Measurements from ENCODE around the gene MICAL2. TPM values are rescaled to one million over a fixed set of nuclear protein-coding genes. Genes with fewer than 3 reads are reported as not detected.

The MICAL2 gene
- total and polyA plus RNA-seq, 2 of the 8 experiments (the other 6 are each of a cell fraction or from before 2014, with no cell fraction given), result 1.3 to 4.1 TPM

- Histone ChIP-seq H3K79me2 (ENCODE audit: control insufficient read depth in 1 of 2, insufficient read depth in 2 of 2, low read length in 2 of 2) (no peaks in the 10 kb centered on the region; a peak in 1 of 4 replicates), H3K27me3 (replicated peaks in 1 of 4; ENCODE audit: control insufficient read depth in 3 of 4, extremely low read depth in 1 of 4, insufficient read depth in 3 of 4, low read length in 3 of 4) (no peaks in the 10 kb centered on the region), H2BK120ac (replicated peaks; ENCODE audit: low read depth, low read length) (no peak overlapping the region), H3K4me2 (ENCODE audit: insufficient read depth in 1 of 2, low read depth in 2 of 2, low read length in 2 of 2) (no peak overlapping the region), H3K56ac (replicated peaks; ENCODE audit: insufficient read length, low read depth, low read length) (no peak overlapping the region), H3K9me3 (ENCODE audit: insufficient read depth in 2 of 2, low read depth in 1 of 2, low read length in 1 of 2) (no peaks in the 10 kb centered on the region), H4K5ac (ENCODE audit: insufficient read length, low read depth, low read length) (no peak overlapping the region), H3K4ac (replicated peaks; ENCODE audit: insufficient read length, low read depth, low read length) (no peak overlapping the region), H3K9ac (replicated peaks in 1 of 4; ENCODE audit: extremely low read depth in 1 of 4, low read depth in 3 of 4, low read length in 3 of 4) (no peak overlapping the region), H2BK20ac (ENCODE audit: low read length) (no peak overlapping the region), H2BK12ac (ENCODE audit: low read depth, low read length) (no peak overlapping the region), H3K79me1 (ENCODE audit: low read depth, low read length) (no peaks in the 10 kb centered on the region; the same call in 1 of the 2 replicates), H2BK15ac (ENCODE audit: low read length) (no peak overlapping the region), H3K23ac (ENCODE audit: insufficient read length) (no peak overlapping the region), H3K36me3 (ENCODE audit: control insufficient read depth in 2 of 4, insufficient read depth in 4 of 4, low read length in 3 of 4) (no peaks in the 10 kb centered on the region), H3K14ac (ENCODE audit: insufficient read length) (no peak overlapping the region), H3K23me2 (ENCODE audit: low read depth, low read length) (peaks cover 4% of the 10 kb centered on the region; the same call in 1 of the 2 replicates), H3K4me1 (replicated peaks in 1 of 4; ENCODE audit: control insufficient read depth in 3 of 4, insufficient read depth in 4 of 4, low read length in 3 of 4) (no peaks in the 10 kb centered on the region; a peak in 1 of 7 replicates), H3K18ac (ENCODE audit: extremely low read depth, low read length) (no peak overlapping the region), H4K20me1 (replicated peaks in 1 of 2; ENCODE audit: control insufficient read depth in 1 of 2, insufficient read depth in 2 of 2, low read length in 2 of 2) (peaks cover 0 to 4% of the 10 kb centered on the region in 2 experiments), H4K8ac (ENCODE audit: extremely low read depth, insufficient read depth, low read length) (no peak overlapping the region), H3K27ac (ENCODE audit: low read depth, low read length) (no peak overlapping the region), H4K91ac (replicated peaks; ENCODE audit: insufficient read length, low read length) (no peak overlapping the region), H3K4me3 (ENCODE audit: extremely low read depth in 1 of 4, insufficient read depth in 2 of 4, low read depth in 3 of 4, low read length in 4 of 4) (no peak overlapping the region), H2BK5ac (ENCODE audit: low read depth, low read length) (no peak overlapping the region), H2AK5ac (ENCODE audit: low read depth, low read length) (no peak overlapping the region), H2AFZ (ENCODE audit: low read length) (no peak overlapping the region)
- WGBS, 2 experiments (ENCODE audit: extremely low coverage in 1 of 2, insufficient coverage in 1 of 2, insufficient read length in 1 of 2, insufficient replicate concordance in 2 of 2, low coverage in 1 of 2, low lambda C conversion rate in 2 of 2, missing lambda C conversion rate in 1 of 2), result 93% methylated on average over 12 of the region's 13 CpGs; no CpG with 5 or more reads in 1 of the 2 experiments
- DNase-seq (ENCODE audit: low read depth in 1 of 2, low spot score in 2 of 2) (no peak), FAIRE-seq (no peak)
- ChIA-PET CTCF (ENCODE audit: partially characterized antibody) (interaction anchor here (0.5 to 1.4 kb wide), 10 partner anchors 12 to 156 kb away, joined by 3 to 4 read pairs (median 3); no protein-coding TSS in a partner anchor), POLR2A (ENCODE audit: partially characterized antibody) (no interaction called here)
- TF ChIP-seq SP2 (IDR thresholded peaks at IDR 0.05; ENCODE audit: low read length) (no peak), SIX5 (IDR thresholded peaks at IDR 0.05; ENCODE audit: low read depth, low read length) (no peak), SIN3A (conservative IDR thresholded peaks at IDR 0.05 in 1 of 2, IDR thresholded peaks at IDR 0.05 in 1 of 2; ENCODE audit: low read depth in 1 of 2, low read length in 2 of 2) (no peak), TEAD4 (IDR thresholded peaks at IDR 0.05; ENCODE audit: low read depth, low read length) (no peak), JUN (IDR thresholded peaks at IDR 0.05; ENCODE audit: low read depth, low read length) (no peak), MAFK (IDR thresholded peaks at IDR 0.05; ENCODE audit: low read depth, low read length) (no peak), TBP (IDR thresholded peaks at IDR 0.05; ENCODE audit: low read depth, low read length) (no peak), BCL11A (IDR thresholded peaks at IDR 0.05; ENCODE audit: low read depth in 2 of 2, low read length in 2 of 2) (no peak), CEBPB (IDR thresholded peaks at IDR 0.05; ENCODE audit: low read depth, low read length) (no peak), RBBP5 (IDR thresholded peaks at IDR 0.05; ENCODE audit: borderline replicate concordance, low read depth, low read length) (no peak), PHF8 (conservative IDR thresholded peaks at IDR 0.05; ENCODE audit: low read depth, low read length) (no peak)
- TF ChIP-seq, protein P1, sequence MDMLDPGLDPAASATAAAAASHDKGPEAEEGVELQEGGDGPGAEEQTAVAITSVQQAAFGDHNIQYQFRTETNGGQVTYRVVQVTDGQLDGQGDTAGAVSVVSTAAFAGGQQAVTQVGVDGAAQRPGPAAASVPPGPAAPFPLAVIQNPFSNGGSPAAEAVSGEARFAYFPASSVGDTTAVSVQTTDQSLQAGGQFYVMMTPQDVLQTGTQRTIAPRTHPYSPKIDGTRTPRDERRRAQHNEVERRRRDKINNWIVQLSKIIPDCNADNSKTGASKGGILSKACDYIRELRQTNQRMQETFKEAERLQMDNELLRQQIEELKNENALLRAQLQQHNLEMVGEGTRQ (IDR thresholded peaks at IDR 0.05; ENCODE audit: low read length), result no peak
Measured at GRCh38 chr11:12163181-12163941, 53.0 kb downstream of the MICAL2 start.

Data from H1 (cell line).